ENCODE data around the gene PRPF19.

- TF ChIP-seq CTCF (IDR thresholded peaks at IDR 0.05; ENCODE audit: borderline replicate concordance, extremely low read depth, low read length, poor library complexity, severe bottlenecking) (no peak), EZH2 (IDR thresholded peaks at IDR 0.05; ENCODE audit: borderline replicate concordance, low read depth, low read length, severe bottlenecking) (no peak)
Observed at GRCh38 chr11:60945295-60945667, 38.9 kb upstream of the PRPF19 start.

Data from DND-41 (cell line).